SH-SY5Y (cell line): Measurements from ENCODE around the gene FBLN2.

Experiments used
- GATA2 ChIP-seq: IDR thresholded peaks from 2 replicates; pipeline ENCODE4 v1.6.1; 2011; ENCODE audit warnings: mild to moderate bottlenecking, low read depth, low read length
- GATA3 ChIP-seq: IDR thresholded peaks from 2 replicates; pipeline ENCODE4 v1.6.1; 2011; ENCODE audit warnings: low read depth, mild to moderate bottlenecking, low read length, moderate library complexity

Gene FBLN2

GRCh38 chr3:13559764-13560525, 11.0 kb downstream of the FBLN2 start:
- TF ChIP-seq GATA3 (no peak), GATA2 (no peak)

DNA sequence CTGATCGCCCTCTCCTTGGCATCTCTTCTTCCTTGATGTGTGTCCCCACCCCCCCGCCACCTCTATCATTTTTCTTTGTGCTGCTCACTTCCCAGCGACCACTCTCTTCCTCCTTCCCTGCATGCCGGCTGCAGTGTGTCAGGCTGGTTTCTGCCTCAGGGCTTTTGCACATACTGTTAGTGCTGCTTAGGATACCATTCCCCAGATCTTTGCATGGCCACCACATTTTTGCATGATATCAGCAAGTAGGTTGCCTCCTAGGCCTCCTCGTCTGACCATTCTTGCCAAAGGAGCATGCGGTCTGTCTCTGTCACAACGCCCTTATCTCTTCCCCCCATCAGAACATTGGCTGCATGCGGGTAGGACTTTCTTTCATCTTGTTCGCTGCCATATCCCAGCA, 12.5 kb downstream of the FBLN2 start:
- TF ChIP-seq GATA3 (no peak), GATA2 (peak; percentile 40; the same call in 1 of the 2 replicates)

- TF ChIP-seq GATA3 = no peak
- TF ChIP-seq GATA2 = no peak
These were observed 13.0 kb downstream of the FBLN2 start for GRCh38 chr3:13561967-13562366.

- TF ChIP-seq GATA2 (no peak), GATA3 (no peak)
These were observed 14.4 kb downstream of the FBLN2 start for GRCh38 chr3:13563321-13563720.

- TF ChIP-seq GATA3 (no peak), GATA2 (peak; percentile 42; the same call in 1 of the 2 replicates)
These were observed 15.0 kb downstream of the FBLN2 start for GRCh38 chr3:13563911-13564310.

DNA sequence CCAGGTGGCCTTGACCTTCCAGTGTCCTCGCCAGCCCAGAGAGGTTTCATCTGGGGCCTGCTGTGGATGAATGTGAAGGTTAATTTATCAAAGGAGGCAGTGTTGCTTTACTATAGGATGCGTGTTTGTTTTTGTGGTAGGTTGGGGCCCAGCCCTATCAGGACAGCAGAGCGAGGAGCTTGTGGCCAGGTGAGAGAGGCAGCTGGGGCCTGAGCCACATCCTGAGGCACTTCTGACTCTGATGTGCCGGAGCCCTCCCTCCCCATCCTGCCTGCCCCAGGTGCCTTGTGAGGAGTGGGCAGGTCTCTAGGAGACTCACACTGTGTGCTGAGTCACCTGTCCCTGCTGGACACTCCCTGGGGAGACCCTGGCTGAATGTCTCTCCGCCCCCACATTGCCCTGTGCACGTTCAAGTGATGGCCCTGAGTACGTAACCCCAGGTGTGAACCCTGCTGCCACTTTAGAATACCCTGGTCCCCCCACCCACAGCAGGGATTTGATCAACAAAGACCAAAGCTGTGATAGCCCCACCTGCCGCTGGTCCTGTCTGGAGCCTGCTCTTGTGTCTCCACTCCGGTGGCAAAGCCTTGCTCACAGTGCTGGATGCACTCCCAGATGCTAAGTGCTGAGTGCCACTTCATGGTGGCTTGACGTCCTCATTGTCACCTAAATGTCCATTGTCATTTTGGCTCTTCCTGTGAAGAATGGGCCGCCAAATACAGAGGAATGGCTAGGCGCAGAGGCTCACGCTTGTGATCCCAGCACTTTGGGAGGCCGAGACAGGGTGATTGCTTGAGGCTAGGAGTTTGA, 16.0 kb downstream of the FBLN2 start:
- no peak for TF ChIP-seq GATA3
- TF ChIP-seq GATA2 = no peak

DNA sequence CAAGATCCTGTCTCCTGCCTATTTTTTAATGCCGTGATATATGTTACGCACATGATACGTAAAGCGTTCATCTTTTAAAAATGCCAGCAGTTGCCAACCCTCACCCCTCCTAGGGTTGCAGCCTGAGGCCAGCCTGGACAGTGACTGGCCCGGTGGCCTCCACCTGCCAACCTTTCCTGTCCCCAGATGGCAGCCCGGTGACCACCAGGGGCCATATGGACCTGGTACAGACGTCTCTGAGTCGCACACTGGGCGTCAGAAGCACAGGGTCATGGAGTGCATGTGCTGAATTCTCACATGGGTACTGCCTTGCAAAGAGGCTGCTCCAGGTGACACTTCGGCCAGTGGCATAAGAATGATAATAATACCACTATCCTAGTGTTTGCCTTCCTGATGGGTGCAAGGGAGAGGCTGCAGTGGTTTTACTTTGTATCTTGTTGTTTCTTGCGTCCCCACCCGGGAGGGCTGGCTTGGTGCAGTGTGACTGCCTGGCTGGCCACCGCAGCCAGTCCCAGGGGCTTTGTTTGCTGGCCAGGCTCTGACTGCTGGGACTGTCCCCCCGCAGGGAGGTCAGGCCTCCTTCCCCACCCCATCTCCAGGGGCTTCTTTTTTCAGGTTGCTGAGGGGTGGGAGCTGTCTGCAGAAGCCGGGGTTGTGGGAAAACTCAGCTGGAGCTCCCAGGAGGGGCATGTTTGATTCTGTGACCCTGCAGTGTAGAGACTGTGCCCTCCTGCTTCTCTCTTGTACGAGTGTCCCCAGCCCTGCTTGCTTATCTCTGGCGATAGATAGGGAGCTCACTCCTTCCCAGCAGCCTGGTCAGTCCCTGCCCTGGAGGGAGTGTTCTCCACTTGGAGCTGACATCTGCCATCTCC, 16.9 kb downstream of the FBLN2 start:
- TF ChIP-seq GATA2 = peak; percentile 82
- no peak for TF ChIP-seq GATA3

- TF ChIP-seq GATA3 (no peak), GATA2 (no peak)
These were observed 17.5 kb downstream of the FBLN2 start for GRCh38 chr3:13566453-13566748.

GRCh38 chr3:13566769-13567310, 17.9 kb downstream of the FBLN2 start:
- TF ChIP-seq GATA2 = no peak

- TF ChIP-seq GATA2 = no peak
- no peak for TF ChIP-seq GATA3
These were observed 19.0 kb downstream of the FBLN2 start for GRCh38 chr3:13567684-13568514.

DNA sequence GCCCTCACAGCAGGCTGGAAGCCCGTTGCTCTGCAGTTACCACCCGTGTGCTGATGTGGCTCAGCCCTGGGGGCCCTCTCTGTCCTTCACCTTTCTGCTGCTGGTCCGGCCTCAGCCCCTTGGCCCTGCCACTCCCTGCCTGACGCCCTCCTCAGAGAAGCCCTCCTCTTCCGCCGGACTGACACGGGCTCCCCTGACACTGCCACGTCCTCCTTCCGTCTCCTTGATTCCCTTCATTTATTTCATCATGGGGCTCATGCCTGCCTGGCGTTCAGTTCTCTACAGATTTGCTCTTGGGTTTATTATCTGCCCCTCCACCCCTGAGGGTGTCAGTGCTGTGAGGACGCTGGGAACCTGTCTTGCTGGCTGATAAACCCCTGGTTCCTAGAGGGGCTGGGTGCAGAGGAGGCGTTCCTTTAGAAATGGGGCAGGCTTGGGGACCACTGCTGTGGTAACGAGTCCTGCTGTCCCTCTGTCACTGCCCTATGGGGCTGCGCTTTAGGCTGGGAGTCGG, 19.6 kb downstream of the FBLN2 start:
- TF ChIP-seq GATA3 (no peak), GATA2 (no peak)

DNA sequence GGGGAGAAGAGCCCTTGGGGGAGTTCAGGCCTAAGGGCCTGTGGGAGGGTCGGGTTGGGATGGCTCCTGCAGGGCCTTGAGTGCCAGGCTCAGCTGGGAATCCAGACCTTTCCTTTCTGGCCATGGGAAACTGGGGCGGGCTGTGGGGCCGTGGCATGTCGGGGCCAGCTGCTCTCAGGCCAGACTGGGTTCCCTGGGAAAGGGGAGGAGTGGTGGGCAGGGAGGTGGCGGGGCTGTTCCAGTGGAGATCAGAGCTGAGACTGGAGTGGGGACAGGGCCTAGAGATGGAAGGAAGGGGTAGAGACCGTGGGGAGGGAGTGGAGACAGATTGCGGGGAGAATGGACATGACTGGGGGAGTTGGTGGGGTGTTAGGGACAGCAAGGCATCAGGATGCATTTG, 20.3 kb downstream of the FBLN2 start:
- TF ChIP-seq GATA3 = no peak
- no peak for TF ChIP-seq GATA2

DNA sequence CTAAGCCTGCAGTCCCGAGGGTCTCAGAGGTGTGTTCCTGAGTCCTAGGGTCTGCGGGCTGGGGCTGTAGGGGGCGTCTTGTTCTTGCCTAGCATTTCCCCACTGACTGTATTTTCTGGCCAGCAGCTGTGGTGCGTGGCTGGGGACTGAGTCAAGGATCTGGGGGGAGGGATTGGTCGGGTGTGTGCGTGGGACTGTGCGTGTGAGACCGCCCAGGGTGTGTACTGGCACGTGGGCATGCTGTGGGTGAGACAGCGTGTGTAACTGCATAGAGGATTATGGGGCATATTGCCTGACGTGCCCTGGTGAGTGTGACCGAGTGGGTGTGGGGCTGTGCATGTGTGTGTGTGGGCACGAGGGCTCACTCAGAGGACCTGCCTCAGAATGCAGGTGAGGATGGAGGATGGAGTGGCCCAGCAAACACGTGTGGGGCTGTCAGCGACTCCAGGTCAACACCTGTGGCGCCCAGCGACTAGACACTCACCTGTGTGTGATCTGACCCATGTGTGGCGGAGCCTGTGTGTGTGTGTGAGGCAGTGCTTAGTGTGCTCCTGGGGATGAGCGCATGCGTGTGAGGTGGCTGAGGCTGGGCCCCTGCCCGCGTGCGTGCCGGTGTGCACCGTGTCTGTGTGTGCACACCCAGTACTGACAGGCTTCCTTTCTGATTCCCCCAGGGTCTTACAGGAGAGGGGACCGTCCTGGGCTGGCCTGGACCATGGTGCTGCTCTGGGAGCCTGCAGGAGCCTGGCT, 20.9 kb downstream of the FBLN2 start:
- TF ChIP-seq GATA2 (no peak), GATA3 (no peak)
